H1 (cell line): ENCODE data around the gene MCM3AP. TPM values are rescaled to one million over a fixed set of nuclear protein-coding genes. Genes with fewer than 3 reads are reported as not detected.
A peak's percentile ranks its signal among the peaks of the same experiment; 100 is the strongest.

ENCODE experiments used
- CTCF ChIA-PET: fragments of 300-600 bp; sonication (Branson Sonifier 250); formaldehyde crosslinking; loops from one replicate; lab custom pipeline; 2021; ENCODE audit not compliant: partially characterized antibody; lab: Charles Lee
- POLR2A ChIA-PET: fragments of 300-600 bp; sonication (Branson Sonifier 250); formaldehyde crosslinking; loops from one replicate; lab custom pipeline; 2021; ENCODE audit warnings: inconsistent platforms; ENCODE audit not compliant: partially characterized antibody; lab: Charles Lee
- DNase-seq, 2 experiments: peaks; one replicate each; pipeline versions ENCODE4 v3.0.0 to v3.0.0-alpha.2; 2010 to 2022; ENCODE audit warnings: low spot score in 2 of 2, low read depth in 1 of 2, mixed read lengths in 1 of 2
- FAIRE-seq: peaks from 2 replicates; lab custom pipeline; 2011; peaks lifted over from hg19 to GRCh38; lab: Jason Lieb, UNC
- H2AFZ ChIP-seq: 2 replicates; pipeline ENCODE4 v1.8.1; 2012; ENCODE audit warnings: low read length, inconsistent platforms
- H2AK5ac ChIP-seq: 2 replicates; pipeline ENCODE4 v1.6.1; 2013; ENCODE audit warnings: low read depth, low read length
- H2BK120ac ChIP-seq: replicated peaks from 2 replicates; pipeline ENCODE3; 2013; ENCODE audit warnings: low read depth, low read length, inconsistent platforms
- H2BK12ac ChIP-seq: 2 replicates; pipeline ENCODE4 v1.6.1; 2013; ENCODE audit warnings: low read depth, low read length
- H2BK15ac ChIP-seq: 2 replicates; pipeline ENCODE4 v1.6.1; 2013; ENCODE audit warnings: low read length
- H2BK20ac ChIP-seq: 2 replicates; pipeline ENCODE4 v1.6.1; 2013; ENCODE audit warnings: low read length
- H2BK5ac ChIP-seq: 2 replicates; pipeline ENCODE4 v1.6.1; 2013; ENCODE audit warnings: low read depth, low read length
- H3K14ac ChIP-seq: 2 replicates; pipeline ENCODE4 v1.6.1; 2013; ENCODE audit warnings: inconsistent platforms; ENCODE audit not compliant: insufficient read length
- H3K18ac ChIP-seq: 2 replicates; pipeline ENCODE4 v1.6.1; 2013; ENCODE audit warnings: low read length; ENCODE audit errors: extremely low read depth
- H3K23ac ChIP-seq: 2 replicates; pipeline ENCODE4 v1.6.1; 2013; ENCODE audit warnings: inconsistent platforms; ENCODE audit not compliant: insufficient read length
- H3K23me2 ChIP-seq: 2 replicates; pipeline ENCODE4 v1.6.1; 2013; ENCODE audit warnings: low read depth, low read length
- H3K27ac ChIP-seq: 2 replicates; pipeline ENCODE4 v1.6.1; 2011; ENCODE audit warnings: low read depth, low read length, inconsistent platforms
- H3K27me3 ChIP-seq, 4 experiments: replicated peaks in 1 of 4; 1 replicate in 1 of 4; 2 replicates in 3 of 4; pipeline versions ENCODE4 v1.6.1 to v1.8.1; 2011 to 2013; ENCODE audit warnings: low read length in 3 of 4, mild to moderate bottlenecking in 3 of 4, inconsistent platforms in 2 of 4, mixed read lengths in 2 of 4, moderate library complexity in 1 of 4; ENCODE audit not compliant: control insufficient read depth in 3 of 4, insufficient read depth in 3 of 4; ENCODE audit errors: extremely low read depth in 1 of 4
- H3K36me3 ChIP-seq, 4 experiments: 2 replicates each; pipeline versions ENCODE4 v1.6.1 to v1.8.1; 2011 to 2013; ENCODE audit warnings: mild to moderate bottlenecking in 4 of 4, low read length in 3 of 4, moderate library complexity in 2 of 4, control low read depth in 1 of 4, inconsistent platforms in 1 of 4; ENCODE audit not compliant: insufficient read depth in 4 of 4, control insufficient read depth in 2 of 4
- H3K4ac ChIP-seq: replicated peaks from 2 replicates; pipeline ENCODE3; 2013; ENCODE audit warnings: low read length, low read depth, mixed read lengths, inconsistent platforms; ENCODE audit not compliant: insufficient read length
- H3K4me1 ChIP-seq, 4 experiments: replicated peaks in 1 of 4; 1 replicate in 1 of 4; 2 replicates in 3 of 4; pipeline versions ENCODE4 v1.6.1 to v1.8.1; 2011 to 2013; ENCODE audit warnings: low read length in 3 of 4, inconsistent platforms in 2 of 4, mixed read lengths in 1 of 4; ENCODE audit not compliant: insufficient read depth in 4 of 4, control insufficient read depth in 3 of 4
- H3K4me2 ChIP-seq, 2 experiments: 2 replicates each; pipeline versions ENCODE4 v1.6.1 to v1.8.1; 2011 to 2013; ENCODE audit warnings: low read depth in 2 of 2, low read length in 2 of 2, control low read depth in 1 of 2, inconsistent platforms in 1 of 2, mild to moderate bottlenecking in 1 of 2; ENCODE audit not compliant: insufficient read depth in 1 of 2
- H3K4me3 ChIP-seq, 4 experiments: fragments of 200-600, 300-600 bp in 1 of 4; sonication (generic), shearing (Covaris generic), sonication (Bioruptor Twin) in 1 of 4; 2 replicates each; pipeline versions ENCODE4 v1.5.1 to v1.8.1; 2011 to 2016; ENCODE audit warnings: low read length in 4 of 4, low read depth in 3 of 4, control low read depth in 2 of 4, inconsistent platforms in 2 of 4, mild to moderate bottlenecking in 2 of 4, mixed read lengths in 1 of 4, moderate library complexity in 1 of 4; ENCODE audit not compliant: insufficient read depth in 2 of 4; ENCODE audit errors: extremely low read depth in 1 of 4
- H3K56ac ChIP-seq: replicated peaks from 2 replicates; pipeline ENCODE3; 2013; ENCODE audit warnings: low read depth, mild to moderate bottlenecking, mixed read lengths, low read length, inconsistent platforms; ENCODE audit not compliant: insufficient read length
- H3K79me1 ChIP-seq: 2 replicates; pipeline ENCODE4 v1.6.1; 2013; ENCODE audit warnings: low read depth, low read length, control low read depth
- H3K79me2 ChIP-seq, 2 experiments: 2 replicates each; pipeline versions ENCODE4 v1.6.1 to v1.8.1; 2012 to 2013; ENCODE audit warnings: low read length in 2 of 2, mild to moderate bottlenecking in 2 of 2, inconsistent platforms in 1 of 2; ENCODE audit not compliant: insufficient read depth in 2 of 2, control insufficient read depth in 1 of 2
- H3K9ac ChIP-seq, 4 experiments: replicated peaks in 1 of 4; 1 replicate in 1 of 4; 2 replicates in 3 of 4; pipeline versions ENCODE4 v1.6.1 to v1.8.1; 2011 to 2013; ENCODE audit warnings: low read depth in 3 of 4, low read length in 3 of 4, control low read depth in 2 of 4, mild to moderate bottlenecking in 2 of 4, moderate library complexity in 2 of 4, inconsistent platforms in 1 of 4; ENCODE audit errors: extremely low read depth in 1 of 4
- H3K9me3 ChIP-seq, 2 experiments: 2 replicates each; pipeline versions ENCODE4 v1.6.1 to v1.8.1; 2012 to 2013; ENCODE audit warnings: mild to moderate bottlenecking in 2 of 2, moderate library complexity in 2 of 2, control low read depth in 1 of 2, inconsistent platforms in 1 of 2, low read depth in 1 of 2, low read length in 1 of 2, mixed read lengths in 1 of 2; ENCODE audit not compliant: insufficient read depth in 2 of 2
- H4K20me1 ChIP-seq, 2 experiments: replicated peaks in 1 of 2; 2 replicates each; pipeline versions ENCODE3 to v1.8.1; 2011 to 2013; ENCODE audit warnings: inconsistent platforms in 2 of 2, low read length in 2 of 2, mild to moderate bottlenecking in 1 of 2; ENCODE audit not compliant: insufficient read depth in 2 of 2, control insufficient read depth in 1 of 2
- H4K5ac ChIP-seq: 2 replicates; pipeline ENCODE4 v1.6.1; 2013; ENCODE audit warnings: low read length, low read depth, mixed read lengths, inconsistent platforms; ENCODE audit not compliant: insufficient read length
- H4K8ac ChIP-seq: 2 replicates; pipeline ENCODE4 v1.8.0; 2013; ENCODE audit warnings: mild to moderate bottlenecking, moderate library complexity, low read length, inconsistent platforms; ENCODE audit not compliant: insufficient read depth; ENCODE audit errors: extremely low read depth
- H4K91ac ChIP-seq: replicated peaks from 2 replicates; pipeline ENCODE3; 2013; ENCODE audit warnings: low read length, mixed read lengths, inconsistent platforms; ENCODE audit not compliant: insufficient read length
- FOSL1 ChIP-seq: IDR thresholded peaks from 2 replicates; pipeline ENCODE4 v1.6.1; 2011; ENCODE audit warnings: mild to moderate bottlenecking, low read depth, low read length, moderate library complexity; ENCODE audit not compliant: insufficient read depth
- MAFK ChIP-seq: IDR thresholded peaks from 2 replicates; pipeline ENCODE4 v1.6.1; 2012; ENCODE audit warnings: low read depth, mild to moderate bottlenecking, improper control_type of control experiment, low read length
- RFX5 ChIP-seq: IDR thresholded peaks from 2 replicates; pipeline ENCODE4 v1.6.1; 2011; ENCODE audit warnings: low read depth, low read length, improper control_type of control experiment, borderline replicate concordance
- TBP ChIP-seq: IDR thresholded peaks from 2 replicates; pipeline ENCODE4 v1.6.1; 2011; ENCODE audit warnings: low read depth, low read length, improper control_type of control experiment
- WGBS, 2 experiments: shearing (Covaris generic) in 1 of 2; methylation state at CpG; one replicate each; pipeline versions ENCODE4 v1.1.6 to v1.1.7; 2013 to 2015; ENCODE audit warnings: low lambda C conversion rate in 2 of 2, mixed read lengths in 2 of 2, inconsistent platforms in 1 of 2, low coverage in 1 of 2, missing lambda C conversion rate in 1 of 2; ENCODE audit not compliant: insufficient replicate concordance in 2 of 2, insufficient coverage in 1 of 2, insufficient read length in 1 of 2; ENCODE audit errors: extremely low coverage in 1 of 2, missing lambda C conversion rate in 1 of 2; 5-methylcytosine and 5-hydroxymethylcytosine counted together
- polyA plus RNA-seq, 7 experiments: library from polyadenylated mRNA; depleted of rRNA in 3 of 7; stranded (reverse) in 5 of 7; unstranded in 2 of 7; fragments of >200 nt in 5 of 7; fragments of 200-250 nt in 2 of 7; gene quantifications; 1 replicate in 5 of 7; 2 replicates in 1 of 7; 4 replicates in 1 of 7; pipeline versions ENCODE4 v1.2.1 to v1.2.3, GENCODE V29; 2011 to 2013; ENCODE audit warnings: missing spikeins in 2 of 7, mixed read lengths in 2 of 7
- total RNA-seq: library from RNA; stranded (reverse); fragmentation: NEBNext Ultra II Directional; extraction: Animal tissue kit (Norgen Biotek cat#: 25700); gene quantifications from 2 replicates; pipeline ENCODE4 v1.2.1, GENCODE V29; 2021
- TF ChIP-seq, protein P1 (sequence below): IDR thresholded peaks from 2 replicates; pipeline ENCODE4 v1.6.1; 2011; ENCODE audit warnings: low read length, improper control_type of control experiment

MCM3AP gene
- total and polyA plus RNA-seq, 2 of the 8 experiments (the other 6 are each of a cell fraction or from before 2014, with no cell fraction given), result 37.2 to 119 TPM

DNA sequence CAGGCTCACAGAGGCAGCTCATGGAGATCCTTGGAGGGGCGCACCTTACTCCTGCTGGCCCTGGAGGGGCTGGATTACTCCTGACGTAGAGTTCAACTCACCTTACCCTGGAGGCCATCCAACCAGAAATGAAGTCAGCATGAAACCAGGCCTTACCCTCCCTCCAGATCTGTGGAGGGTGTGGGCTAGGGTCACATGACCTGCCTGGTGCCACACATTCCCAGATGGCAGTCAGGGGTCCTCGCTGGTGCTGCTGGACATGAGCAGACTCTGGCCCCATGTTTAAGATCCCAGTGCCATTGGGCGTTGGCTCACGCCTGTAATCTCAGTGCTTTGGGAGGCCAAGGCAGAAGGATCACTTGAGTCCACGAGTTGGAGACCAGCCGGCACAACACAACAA, 33.8 kb upstream of the MCM3AP start:
- Histone ChIP-seq H3K56ac (no peak overlapping the region), H3K79me2 (peaks cover 11 to 34% of the 10 kb centered on the region in 2 experiments), H2AFZ (no peak overlapping the region), H2BK12ac (no peak overlapping the region), H3K14ac (no peak overlapping the region), H3K4ac (no peak overlapping the region), H3K4me2 (no peak overlapping the region), H2BK120ac (no peak overlapping the region), H3K36me3 (peaks cover 0 to 7% (median 3%) of the 10 kb centered on the region in 4 experiments; a peak in 2 of 8 replicates), H3K23me2 (peaks cover 11% of the 10 kb centered on the region), H3K4me1 (peaks cover 0 to 20% (median 14%) of the 10 kb centered on the region in 4 experiments; a peak in 6 of 7 replicates), H3K18ac (no peak overlapping the region), H4K8ac (no peak overlapping the region), H4K20me1 (peaks cover 7 to 30% of the 10 kb centered on the region in 2 experiments), H3K23ac (no peak overlapping the region), H2BK15ac (no peak overlapping the region), H3K27me3 (no peaks in the 10 kb centered on the region), H3K27ac (no peak overlapping the region), H3K9me3 (no peaks in the 10 kb centered on the region), H3K79me1 (peaks cover 14% of the 10 kb centered on the region), H2BK5ac (no peak overlapping the region), H2AK5ac (no peak overlapping the region), H3K4me3 (no peak overlapping the region), H3K9ac (no peak overlapping the region), H4K91ac (no peak overlapping the region), H2BK20ac (no peak overlapping the region), H4K5ac (no peak overlapping the region)
- FAIRE-seq (no peak), DNase-seq (no peak)
- CTCF ChIA-PET, result no interaction called here
- WGBS, 2 experiments, result 91% methylated on average over 7 of the region's 7 CpGs; no CpG with 5 or more reads in 1 of the 2 experiments
- TF ChIP-seq, protein P1, sequence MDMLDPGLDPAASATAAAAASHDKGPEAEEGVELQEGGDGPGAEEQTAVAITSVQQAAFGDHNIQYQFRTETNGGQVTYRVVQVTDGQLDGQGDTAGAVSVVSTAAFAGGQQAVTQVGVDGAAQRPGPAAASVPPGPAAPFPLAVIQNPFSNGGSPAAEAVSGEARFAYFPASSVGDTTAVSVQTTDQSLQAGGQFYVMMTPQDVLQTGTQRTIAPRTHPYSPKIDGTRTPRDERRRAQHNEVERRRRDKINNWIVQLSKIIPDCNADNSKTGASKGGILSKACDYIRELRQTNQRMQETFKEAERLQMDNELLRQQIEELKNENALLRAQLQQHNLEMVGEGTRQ, result 0 out of 2 replicates have a peak, but pooled peaks have one; percentile 8
- TF ChIP-seq MAFK (no peak), FOSL1 (no peak), RFX5 (no peak), TBP (no peak)
- TF ChIP-seq, all 59 proteins: peak for 1
- POLR2A ChIA-PET, result interaction anchor here (0.8 to 4.5 kb wide), 7 partner anchors 12 to 116 kb away, joined by 3 to 22 read pairs (median 4); no protein-coding TSS in a partner anchor
